Left kidney (tissue), 2 donors: ENCODE data around the gene OVAAL. TPM values are rescaled to one million over a fixed set of nuclear protein-coding genes. Genes with fewer than 3 reads are reported as not detected.

Experiments
- DNase-seq: peaks from one replicate; pipeline ENCODE4 v3.0.0-alpha.2; 2013
- polyA plus RNA-seq: library from polyadenylated mRNA; unstranded; fragments of 120-200 nt; gene quantifications from one replicate; pipeline ENCODE4 v1.2.1, GENCODE V29; 2013; ENCODE audit not compliant: insufficient read length

OVAAL gene
- polyA plus RNA-seq, 1 donor, result not detected

GRCh38 chr1:180606155-180606554 is 47.4 kb downstream of the OVAAL start:
- no peak for DNase-seq

DNA sequence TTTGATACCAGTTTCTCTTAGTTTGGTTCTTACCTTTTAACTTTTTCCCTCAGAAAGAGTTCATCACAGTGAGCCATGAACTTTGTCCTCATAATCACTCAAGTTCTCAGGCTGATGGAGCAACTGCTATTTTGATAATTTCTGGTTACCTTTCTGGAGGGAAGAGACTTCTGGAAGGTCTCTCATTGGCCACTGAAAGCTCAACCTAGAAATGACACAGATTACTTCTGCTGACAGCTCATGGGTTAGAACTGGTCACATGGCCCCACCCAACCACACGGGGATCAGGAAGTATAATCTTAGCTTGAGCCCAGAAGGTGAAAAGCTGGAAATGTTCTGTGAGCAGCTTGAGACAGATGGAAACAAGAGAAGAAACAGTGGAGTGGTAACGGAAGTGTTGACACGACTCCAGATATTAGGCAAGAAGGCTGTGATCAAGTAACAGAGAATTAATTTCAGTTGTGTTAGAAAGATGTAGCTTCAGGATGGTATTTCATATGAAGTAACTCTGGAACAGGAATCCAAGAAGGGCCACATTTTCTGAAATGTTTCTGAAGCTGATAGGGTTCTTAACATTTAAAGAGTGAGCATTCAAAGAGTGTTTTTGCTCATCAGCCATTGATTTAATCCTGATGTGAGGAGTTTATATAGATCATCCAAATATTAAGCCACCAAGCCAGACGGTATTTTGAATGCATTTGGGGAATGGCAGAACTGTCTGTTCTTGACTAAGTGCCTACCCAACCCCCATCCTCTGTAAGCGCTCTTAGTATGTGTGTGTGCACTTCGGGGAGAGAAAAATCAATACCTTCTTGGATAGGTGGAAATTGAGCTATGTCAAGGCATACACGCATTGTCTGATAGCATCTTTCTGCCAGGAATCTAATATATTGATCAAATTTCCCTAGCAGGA is 51.1 kb downstream of the OVAAL start:
- DNase-seq, result no peak

DNA sequence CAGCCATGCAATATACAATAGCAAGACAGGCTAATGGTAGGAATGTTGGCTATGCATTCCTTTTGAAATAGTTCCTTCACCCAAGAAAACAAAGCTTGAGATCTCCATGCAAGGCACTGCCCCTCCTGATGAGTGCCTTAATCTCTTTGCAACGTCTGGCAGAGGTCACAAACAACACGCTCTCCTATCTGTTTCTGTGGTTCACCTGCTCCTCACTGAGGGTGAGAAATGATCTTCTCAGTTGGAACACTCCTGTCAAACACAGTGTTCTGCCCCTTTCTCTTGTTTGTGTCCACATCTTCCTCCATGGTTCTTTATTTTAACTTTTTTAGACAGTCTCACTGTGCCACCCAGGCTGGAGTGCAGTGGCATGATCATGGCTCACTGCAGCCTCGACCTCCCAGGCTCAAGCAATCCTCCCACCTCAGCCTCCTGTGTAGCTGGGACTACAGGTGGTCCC is 51.8 kb downstream of the OVAAL start:
- DNase-seq, result no peak

GRCh38 chr1:180611016-180611930 is 52.5 kb downstream of the OVAAL start:
- no peak for DNase-seq

DNA sequence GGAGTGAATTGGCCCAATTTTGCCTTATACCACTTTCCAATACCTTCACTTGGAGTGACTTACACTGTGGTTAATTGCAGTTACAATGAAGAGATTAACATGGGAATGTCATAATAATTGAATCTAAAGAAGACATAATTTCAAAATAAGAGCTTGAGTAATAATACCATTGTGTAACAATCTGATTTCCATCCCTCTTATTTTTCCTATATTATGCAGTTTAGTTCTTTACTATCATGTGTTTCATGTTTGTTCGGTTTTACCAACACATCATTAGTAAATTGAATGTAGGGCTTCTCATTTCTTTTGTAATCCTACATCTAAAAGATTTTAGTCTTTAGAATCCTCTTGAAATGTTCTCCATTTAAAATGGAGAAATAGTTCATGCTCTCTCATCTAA is 53.9 kb downstream of the OVAAL start:
- no peak for DNase-seq

GRCh38 chr1:180614730-180615129 is 56.0 kb downstream of the OVAAL start:
- no peak for DNase-seq

GRCh38 chr1:180615493-180616290 is 56.9 kb downstream of the OVAAL start:
- DNase-seq, result no peak

Other genes with a start within 250 kb of the OVAAL start
- gene ACBD6, start 56.4 kb upstream of the OVAAL start, polyA plus RNA-seq, result 84.9 TPM
- gene XPR1, start 73.1 kb downstream of the OVAAL start, polyA plus RNA-seq, result 46.2 TPM